Measurements from ENCODE around the gene NHSL1. TPM values are rescaled to one million over a fixed set of nuclear protein-coding genes. Genes with fewer than 3 reads are reported as not detected.

The NHSL1 gene
- polyA plus RNA-seq, 3 donors = 0.06 to 2.8 (median 0.51) TPM

GRCh38 chr6:138372711-138373463 is 126.4 kb downstream of the NHSL1 start:
- Mint-ChIP-seq H3K27me3 (ENCODE audit: low read depth in 3 of 3) (peaks cover 0 to 2% (median 0%) of the 10 kb centered on the region in 3 donors), H3K4me1 (peaks cover 16% of the 10 kb centered on the region), H3K27ac (no peak overlapping the region), H3K36me3 (no peaks in the 10 kb centered on the region), H3K9me3 (peaks cover 0 to 1% (median 0%) of the 10 kb centered on the region in 7 donors), H3K4me3 (no peak overlapping the region)
- Histone ChIP-seq H3K36me3 (replicated peaks in 1 of 2; ENCODE audit: control insufficient read depth in 1 of 2, insufficient read depth in 2 of 2, low read length in 2 of 2) (no peaks in the 10 kb centered on the region), H3K9me3 (replicated peaks in 1 of 2; ENCODE audit: control insufficient read depth in 1 of 2, insufficient read depth in 1 of 2, low read length in 2 of 2) (no peaks in the 10 kb centered on the region), H3K27me3 (ENCODE audit: control insufficient read depth in 2 of 2, insufficient read depth in 2 of 2, low read length in 2 of 2) (no peaks in the 10 kb centered on the region), H3K9ac (ENCODE audit: insufficient read depth, low read length, poor library complexity, severe bottlenecking) (no peak overlapping the region), H3K4me3 (replicated peaks in 1 of 3; ENCODE audit: low read depth in 2 of 3, low read length in 3 of 3) (no peak overlapping the region), H3K79me2 (ENCODE audit: insufficient read depth, low read length) (no peaks in the 10 kb centered on the region), H4K20me1 (ENCODE audit: insufficient read depth, low read length) (no peaks in the 10 kb centered on the region), H3K4me1 (ENCODE audit: control insufficient read depth in 1 of 2, insufficient read depth in 2 of 2, low read length in 2 of 2) (peaks cover 3 to 15% of the 10 kb centered on the region in 2 donors), H2AFZ (ENCODE audit: insufficient read depth, low read depth, low read length, poor library complexity, severe bottlenecking) (no peak overlapping the region), H3K27ac (ENCODE audit: low read depth in 1 of 2, low read length in 2 of 2) (no peak overlapping the region), H3K4me2 (replicated peaks; ENCODE audit: extremely low read depth, low read length, poor library complexity, severe bottlenecking) (no peak overlapping the region)
- intact Hi-C loops (cut with micrococcal nuclease) = no loop called here
- peak; percentile 1 to 55 (median 26) for DNase-seq
- TF ChIP-seq CTCF (IDR thresholded peaks at IDR 0.05) = peak; percentile 16

Small RNAs within 50 kb of the gene (small RNA-seq; reads per million reads assigned to genes)
- gene AL031003.1 (ENCODE audit: insufficient read length, low read depth) (not detected), gene AL391669.1 (ENCODE audit: insufficient read length, low read depth) (not detected), gene MIR3145 (ENCODE audit: insufficient read length, low read depth) (not detected)

Other genes starting within 250 kb of the NHSL1 start
- not detected for gene SMIM28, start 121.6 kb downstream of the NHSL1 start, polyA plus RNA-seq
- gene HEBP2, start 95.3 kb downstream of the NHSL1 start, polyA plus RNA-seq = 10 to 100 TPM; 17.0 to 97.5 (median 96.8) TPM